Bronchial epithelial cell (primary cell): ENCODE results near the gene FLNC. TPM values are rescaled to one million over a fixed set of nuclear protein-coding genes. Genes with fewer than 3 reads are reported as not detected.

Source experiments
- DNase-seq: peaks from one replicate; pipeline ENCODE4 v3.0.0-alpha.2; 2010; ENCODE audit warnings: low read depth
- FAIRE-seq: peaks from 2 replicates; lab custom pipeline; 2011; peaks lifted over from hg19 to GRCh38; lab: Jason Lieb, UNC
- H3K27me3 ChIP-seq: 2 replicates; pipeline ENCODE4 v1.5.1; 2011; ENCODE audit warnings: low read length; ENCODE audit not compliant: control insufficient read depth, insufficient read depth
- H3K36me3 ChIP-seq: 2 replicates; pipeline ENCODE4 v1.5.1; 2011; ENCODE audit warnings: low read length; ENCODE audit not compliant: control insufficient read depth, insufficient read depth
- H3K4me3 ChIP-seq: 2 replicates; pipeline ENCODE4 v1.5.1; 2011; ENCODE audit warnings: mild to moderate bottlenecking, low read depth, low read length, control low read depth
- CTCF ChIP-seq: IDR thresholded peaks from 2 replicates; pipeline ENCODE4 v1.5.1; 2011; ENCODE audit warnings: mild to moderate bottlenecking, moderate library complexity, low read length, control low read depth, inconsistent platforms; ENCODE audit not compliant: insufficient read depth, severe bottlenecking
- total RNA-seq: library from RNA; depleted of rRNA; stranded (reverse); fragments of >200 nt; gene quantifications from 2 replicates; pipeline ENCODE4 v1.2.1, GENCODE V29; 2014

Gene FLNC
- total RNA-seq, 1 donor from 2014 or later: 1.8 TPM

- TF ChIP-seq CTCF: peak; percentile 70
- DNase-seq (peak; percentile 67), FAIRE-seq (no peak)
- Histone ChIP-seq H3K27me3 (no peaks in the 10 kb centered on the region), H3K36me3 (peaks cover 10% of the 10 kb centered on the region), H3K4me3 (peak overlapping the region; percentile 78)
Measured at GRCh38 chr7:128863433-128863989, 33.3 kb downstream of the FLNC start.

- Histone ChIP-seq H3K36me3 (peaks cover 10% of the 10 kb centered on the region), H3K4me3 (no peak overlapping the region), H3K27me3 (no peaks in the 10 kb centered on the region)
- no peak for DNase-seq
- no peak for TF ChIP-seq CTCF
- FAIRE-seq: no peak
Measured at GRCh38 chr7:128865303-128865702, 35.1 kb downstream of the FLNC start.

- DNase-seq (no peak), FAIRE-seq (no peak)
- no peak for TF ChIP-seq CTCF
- Histone ChIP-seq H3K4me3 (no peak overlapping the region), H3K27me3 (no peaks in the 10 kb centered on the region), H3K36me3 (peaks cover 10% of the 10 kb centered on the region)
Measured at GRCh38 chr7:128865996-128866877, 36.0 kb downstream of the FLNC start.

DNA sequence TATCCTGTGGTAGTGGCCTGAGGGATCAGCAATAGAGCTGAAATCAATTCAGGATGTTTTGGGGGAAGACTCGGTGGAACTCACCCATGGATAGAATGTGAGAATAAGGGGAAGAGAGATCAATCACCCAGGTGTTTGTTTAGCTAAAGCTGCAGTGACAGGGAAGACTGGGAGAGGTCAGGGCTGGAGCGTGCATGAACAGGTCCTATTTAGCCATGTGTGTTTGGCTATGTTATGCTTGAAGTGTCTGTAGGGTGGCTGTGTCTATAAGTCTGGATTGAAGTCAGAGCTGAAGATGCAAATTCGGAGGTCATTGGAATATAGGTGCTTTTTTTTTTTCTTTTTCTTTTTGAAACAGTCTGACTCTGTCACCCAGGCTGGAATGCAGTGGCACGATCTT lies 37.0 kb downstream of the FLNC start:
- TF ChIP-seq CTCF: no peak
- no peak for FAIRE-seq
- peak; percentile 70 for DNase-seq
- Histone ChIP-seq H3K36me3 (peaks cover 10% of the 10 kb centered on the region), H3K4me3 (no peak overlapping the region), H3K27me3 (no peaks in the 10 kb centered on the region)

DNA sequence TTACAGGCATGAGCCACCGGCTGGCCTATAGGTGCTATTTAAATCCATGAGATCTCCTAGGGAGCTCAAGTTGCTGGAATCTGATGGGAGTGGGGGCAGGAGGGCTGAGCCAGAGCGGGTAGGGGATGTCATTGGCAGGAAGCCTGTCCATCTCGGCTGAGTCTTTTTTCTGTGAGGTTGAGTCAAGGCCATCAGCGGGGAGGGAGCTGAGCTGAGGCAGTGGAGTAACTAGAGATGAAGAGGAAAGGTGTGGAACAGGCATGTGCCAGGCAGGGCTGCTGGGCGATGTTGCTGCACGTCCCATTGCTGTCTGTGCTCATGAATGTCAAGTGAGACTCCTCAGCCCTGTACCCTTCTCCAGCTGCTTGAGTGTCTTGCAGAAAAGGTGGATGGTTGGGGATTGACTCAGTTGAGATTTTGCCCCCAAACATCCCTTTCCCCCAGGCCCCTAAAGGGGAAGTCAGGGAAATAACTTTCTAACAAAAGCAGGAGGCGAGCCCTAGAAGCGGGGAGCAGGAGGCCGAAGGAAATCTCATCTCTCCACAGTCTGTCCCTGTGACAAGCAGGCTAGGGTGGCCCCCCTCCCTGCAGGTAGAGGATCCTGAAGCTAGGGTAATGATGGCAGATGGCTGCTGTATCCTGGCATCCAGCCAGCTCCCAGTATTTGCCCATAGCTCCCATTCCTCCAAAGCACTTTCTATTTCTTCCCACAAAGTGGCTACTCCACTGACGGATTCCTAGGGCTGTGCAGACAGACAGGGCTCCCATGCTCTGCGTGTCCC lies 37.8 kb downstream of the FLNC start:
- FAIRE-seq: no peak

More for the DNA sequence above, 37.8 kb downstream of the FLNC start:
- Histone ChIP-seq H3K27me3 (no peaks in the 10 kb centered on the region), H3K36me3 (peaks cover 10% of the 10 kb centered on the region), H3K4me3 (no peak overlapping the region)
- DNase-seq: peak; percentile 92
- TF ChIP-seq CTCF: no peak
